GM12865 (cell line): ENCODE data around the gene SLC17A9.

Experiments used
- DNase-seq: peaks from one replicate; pipeline ENCODE4 v3.0.0; 2010; ENCODE audit warnings: low read depth
- H3K4me3 ChIP-seq: 2 replicates; pipeline ENCODE4 v1.5.1; 2011; ENCODE audit warnings: mild to moderate bottlenecking, low read depth, low read length, control low read depth
- TF ChIP-seq, protein P1 (sequence below): IDR thresholded peaks from 2 replicates; pipeline ENCODE4 v1.5.1; 2011; ENCODE audit warnings: low read length, control low read depth, low read depth, inconsistent platforms; ENCODE audit not compliant: insufficient read depth; ENCODE audit errors: missing control alignments

Gene SLC17A9

DNA sequence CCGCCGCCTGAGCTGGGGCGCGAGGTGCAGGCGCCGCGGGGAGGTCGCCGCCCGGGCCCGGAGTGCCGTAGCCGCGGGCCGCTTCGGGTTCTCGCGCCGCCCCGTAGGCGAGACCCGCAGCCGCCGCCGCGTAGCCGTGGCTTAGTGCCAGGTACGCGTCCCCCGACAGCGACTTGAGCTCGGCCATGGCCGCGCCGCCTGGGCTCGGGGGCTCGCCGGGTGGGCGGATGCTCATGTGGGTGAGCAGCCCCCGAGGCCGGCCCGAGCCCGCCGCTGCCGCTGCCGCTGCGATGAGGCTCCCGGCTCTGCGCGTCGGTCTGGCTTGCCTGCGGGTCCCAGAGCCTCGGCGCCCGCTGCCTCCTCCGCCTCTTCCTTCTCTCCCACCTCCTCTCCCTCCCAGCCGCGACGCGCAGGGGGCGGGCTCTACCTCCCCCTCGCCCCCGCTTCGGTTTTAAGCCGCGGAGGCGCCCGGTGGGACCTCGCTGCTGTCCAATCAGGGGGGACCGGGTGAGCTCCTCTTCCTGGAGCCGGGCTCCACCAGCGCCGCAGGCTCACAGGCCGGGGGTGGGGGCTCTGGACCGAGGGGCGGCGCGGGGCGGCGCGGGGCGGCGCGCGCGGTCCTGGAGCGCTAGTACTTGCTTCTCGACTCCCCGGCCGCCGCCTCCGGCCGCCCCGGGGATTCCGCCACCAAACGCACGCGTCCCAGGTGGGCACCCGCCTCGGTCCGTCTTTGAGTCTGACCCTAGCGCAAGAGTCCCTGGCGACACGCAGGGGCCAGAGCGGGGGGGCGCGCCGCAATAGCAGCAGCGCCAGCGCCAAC lies 54.2 kb downstream of the SLC17A9 start, which contains the start of gene BHLHE23:
Gene BHLHE23 (minus strand): TSS at position 425 of the 820 bp plus-strand sequence. CDS start 190 bp downstream, at position 235.
- TF ChIP-seq, protein P1, sequence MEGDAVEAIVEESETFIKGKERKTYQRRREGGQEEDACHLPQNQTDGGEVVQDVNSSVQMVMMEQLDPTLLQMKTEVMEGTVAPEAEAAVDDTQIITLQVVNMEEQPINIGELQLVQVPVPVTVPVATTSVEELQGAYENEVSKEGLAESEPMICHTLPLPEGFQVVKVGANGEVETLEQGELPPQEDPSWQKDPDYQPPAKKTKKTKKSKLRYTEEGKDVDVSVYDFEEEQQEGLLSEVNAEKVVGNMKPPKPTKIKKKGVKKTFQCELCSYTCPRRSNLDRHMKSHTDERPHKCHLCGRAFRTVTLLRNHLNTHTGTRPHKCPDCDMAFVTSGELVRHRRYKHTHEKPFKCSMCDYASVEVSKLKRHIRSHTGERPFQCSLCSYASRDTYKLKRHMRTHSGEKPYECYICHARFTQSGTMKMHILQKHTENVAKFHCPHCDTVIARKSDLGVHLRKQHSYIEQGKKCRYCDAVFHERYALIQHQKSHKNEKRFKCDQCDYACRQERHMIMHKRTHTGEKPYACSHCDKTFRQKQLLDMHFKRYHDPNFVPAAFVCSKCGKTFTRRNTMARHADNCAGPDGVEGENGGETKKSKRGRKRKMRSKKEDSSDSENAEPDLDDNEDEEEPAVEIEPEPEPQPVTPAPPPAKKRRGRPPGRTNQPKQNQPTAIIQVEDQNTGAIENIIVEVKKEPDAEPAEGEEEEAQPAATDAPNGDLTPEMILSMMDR, result no peak
- DNase-seq, result no peak
- no peak within 1 kb of the TSS; the same call in 1 of the 2 replicates for H3K4me3 ChIP-seq

DNA sequence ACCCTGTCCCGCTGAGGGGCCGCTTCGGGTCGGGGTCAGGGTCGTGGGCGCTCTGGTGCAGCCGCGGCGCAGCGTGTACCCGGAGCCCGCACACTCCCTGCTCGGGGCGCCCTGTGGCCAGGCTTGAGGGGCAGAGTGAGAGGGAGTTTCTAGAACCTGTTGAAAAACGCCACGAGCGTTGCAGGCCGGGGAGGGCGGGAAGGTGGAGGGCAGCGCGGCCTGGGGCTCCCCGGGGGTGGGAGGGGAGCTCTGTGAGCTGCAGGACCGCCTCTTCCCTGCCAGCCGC lies 54.8 kb downstream of the SLC17A9 start:
- no peak for DNase-seq
- H3K4me3 ChIP-seq, result no peak overlapping the region
- TF ChIP-seq, protein P1, result no peak

DNA sequence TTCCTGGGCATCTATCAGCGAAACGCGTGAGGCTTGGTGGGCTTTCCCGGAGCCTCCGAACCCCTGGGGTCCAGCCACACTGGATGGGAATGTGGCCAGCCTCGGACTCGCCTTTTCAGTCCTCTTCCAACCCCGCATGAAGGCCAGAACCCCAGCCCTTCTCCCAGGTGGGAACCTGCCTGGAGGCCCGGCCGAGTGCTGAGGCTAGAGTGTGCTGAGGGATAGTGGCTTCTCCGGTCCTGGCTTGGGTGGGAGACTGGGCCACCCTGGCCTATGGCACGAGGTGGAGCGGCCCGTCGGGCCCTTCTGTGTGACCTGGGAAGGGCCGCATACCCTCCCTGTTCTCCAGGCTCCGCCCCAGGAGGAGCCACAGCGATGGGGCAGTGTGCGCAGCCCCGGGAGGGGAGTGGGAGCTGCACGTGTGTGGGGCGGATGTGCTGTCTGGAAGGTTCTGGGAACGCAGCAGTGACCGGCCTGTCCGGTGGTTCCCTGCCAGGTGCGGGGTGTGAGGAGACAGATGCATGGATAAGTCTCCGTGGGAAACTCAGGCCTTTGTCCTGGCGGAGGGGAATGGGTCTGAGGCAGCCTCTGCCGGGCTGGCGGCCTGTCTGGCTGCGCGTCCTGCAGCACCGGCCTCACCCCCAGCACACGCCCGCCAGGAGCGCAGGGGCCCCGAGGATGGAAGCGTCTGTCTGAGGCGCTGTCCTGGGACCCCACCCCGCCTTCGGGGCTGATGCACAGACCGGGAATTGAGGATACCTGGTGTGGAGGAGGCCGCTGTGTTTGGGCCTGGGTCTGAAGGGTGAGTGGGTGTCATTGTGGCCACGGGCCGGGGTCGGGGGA lies 55.4 kb downstream of the SLC17A9 start:
- H3K4me3 ChIP-seq, result no peak overlapping the region

DNA sequence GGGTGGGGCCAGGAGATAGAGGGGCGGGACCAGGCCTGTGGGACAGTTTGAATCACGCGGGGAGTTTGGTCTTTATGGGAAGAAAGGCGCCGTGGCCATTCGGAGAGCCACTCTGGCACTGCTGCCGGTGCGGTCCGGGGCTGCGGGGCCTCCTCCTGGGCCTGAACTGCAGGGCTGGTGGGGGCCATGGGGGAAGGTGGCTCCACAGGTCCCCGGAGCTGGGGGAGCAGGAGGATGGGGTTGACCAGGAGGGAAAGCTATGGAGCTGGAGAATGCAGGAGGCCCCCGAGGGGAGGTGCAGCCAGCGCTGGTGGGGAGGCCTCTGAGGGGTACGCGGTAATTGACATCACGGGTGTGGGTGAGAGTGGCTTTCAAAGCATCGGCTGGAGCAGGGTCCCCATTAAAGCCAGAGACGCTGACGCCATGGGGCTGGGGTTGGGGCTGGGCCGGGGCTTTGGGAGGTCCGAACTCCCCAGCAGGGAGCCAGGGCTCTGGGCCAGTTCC lies 56.1 kb downstream of the SLC17A9 start:
- no peak for DNase-seq
- TF ChIP-seq, protein P1, result no peak
- peak overlapping the region; percentile 70 for H3K4me3 ChIP-seq

More for the DNA sequence above, 55.4 kb downstream of the SLC17A9 start:
- DNase-seq, result no peak
- TF ChIP-seq, protein P1, result no peak

DNA sequence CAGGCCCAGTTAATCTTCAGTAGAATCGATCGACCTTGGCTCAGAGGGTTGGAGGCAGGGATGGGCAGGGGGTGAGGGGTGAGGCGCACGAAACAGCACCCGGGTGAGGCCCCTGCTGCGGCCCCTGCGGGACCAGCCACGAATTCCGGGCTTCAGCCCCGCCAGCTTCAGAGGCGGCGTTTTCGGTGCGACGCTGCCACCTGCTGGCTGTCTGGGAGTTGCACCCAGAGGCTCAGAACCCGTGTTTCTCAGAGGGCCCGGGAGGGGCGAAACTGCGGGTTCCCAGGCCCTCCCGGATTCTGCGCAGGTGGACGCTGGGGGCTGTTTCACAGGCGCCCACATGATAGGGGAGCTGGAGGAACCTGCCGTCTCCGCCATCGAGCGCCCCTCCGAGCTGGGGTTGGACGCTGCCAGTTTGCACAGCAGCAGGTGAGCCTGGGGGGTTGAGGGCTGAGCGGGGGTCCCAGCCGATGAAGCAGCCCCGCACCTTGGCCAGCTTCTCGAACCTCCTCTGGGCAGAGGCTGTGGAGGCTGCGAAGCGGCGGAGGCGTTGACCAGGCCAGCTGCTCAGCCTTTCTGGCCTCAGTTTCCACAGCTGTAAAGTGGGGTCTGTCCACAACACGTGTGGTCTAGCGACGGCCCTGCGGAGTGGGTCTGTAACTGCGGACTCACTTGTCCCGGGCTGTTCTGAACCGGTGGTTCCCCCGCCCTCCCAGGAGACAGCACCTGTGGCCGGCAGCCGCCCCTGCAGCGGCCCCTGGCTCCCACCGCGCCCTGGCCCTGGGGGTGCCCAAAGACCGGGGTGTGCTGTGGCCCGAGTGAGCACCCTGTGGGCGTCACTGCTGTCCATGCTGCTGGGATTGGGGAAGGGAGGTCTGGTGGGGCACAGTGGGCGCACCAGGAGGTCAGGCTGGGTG lies 56.8 kb downstream of the SLC17A9 start:
- peak overlapping the region; percentile 70 for H3K4me3 ChIP-seq
- TF ChIP-seq, protein P1, result peak; percentile 90
- DNase-seq, result peak; percentile 93
